SK-N-SH treated with all-trans-retinoic acid at 6 μM for 48 hours (cell line): Measurements from ENCODE around the gene TRIM46.

Experiments
- ATAC-seq: fragments of 200-7000 bp; cut with Tn5 transposase; 3 replicates; pipeline ENCODE4 v1.9.1; 2020; ENCODE audit warnings: mild to moderate bottlenecking, moderate library complexity
- ARNTL ChIP-seq: fragments of 450-650 bp; formaldehyde crosslinking; IDR thresholded peaks from 2 replicates; pipeline ENCODE4 v1.5.0; 2020; ENCODE audit warnings: low read depth, mild to moderate bottlenecking, moderate library complexity, borderline replicate concordance
- BACH2 ChIP-seq: fragments of 250-450 bp; sonication (Bioruptor Pico); IDR thresholded peaks from 2 replicates; pipeline ENCODE4 v1.9.0; 2021; ENCODE audit warnings: mild to moderate bottlenecking, borderline replicate concordance
- CREB5 ChIP-seq: fragments of 250-450 bp; sonication (Bioruptor Pico); IDR thresholded peaks from 2 replicates; pipeline ENCODE4 v1.5.1; 2020; ENCODE audit warnings: low read depth, mild to moderate bottlenecking, moderate library complexity
- CSDC2 ChIP-seq: fragments of 250-450 bp; sonication (Bioruptor Pico); IDR thresholded peaks from 2 replicates; pipeline ENCODE4 v1.5.0; 2020; ENCODE audit warnings: mild to moderate bottlenecking, moderate library complexity
- ESRRG ChIP-seq: fragments of 250-450 bp; sonication (Bioruptor Pico); IDR thresholded peaks from 2 replicates; pipeline ENCODE4 v1.6.1; 2021; ENCODE audit warnings: mild to moderate bottlenecking
- ISL1 ChIP-seq: fragments of 250-450 bp; sonication (Bioruptor Pico); IDR thresholded peaks from 2 replicates; pipeline ENCODE4 v2.1.2; 2022; ENCODE audit warnings: mild to moderate bottlenecking, moderate library complexity
- OSR1 ChIP-seq: fragments of 250-450 bp; sonication (Bioruptor Pico); IDR thresholded peaks from 2 replicates; pipeline ENCODE4 v1.8.0; 2022; ENCODE audit warnings: moderate library complexity, mild to moderate bottlenecking, inconsistent platforms
- PATZ1 ChIP-seq: fragments of 250-450 bp; sonication (Bioruptor Pico); IDR thresholded peaks from 2 replicates; pipeline ENCODE4 v1.8.0; 2020; ENCODE audit warnings: mild to moderate bottlenecking, moderate library complexity, borderline replicate concordance
- POU6F1 ChIP-seq: fragments of 250-450 bp; sonication (Bioruptor Pico); IDR thresholded peaks from 2 replicates; pipeline ENCODE4 v1.8.0; 2021; ENCODE audit warnings: low read depth, mild to moderate bottlenecking, moderate library complexity, borderline replicate concordance
- TCF4 ChIP-seq: fragments of 250-450 bp; sonication (Bioruptor Pico); IDR thresholded peaks from 2 replicates; pipeline ENCODE4 v1.8.0; 2021; ENCODE audit warnings: mild to moderate bottlenecking, moderate library complexity, borderline replicate concordance
- TOX ChIP-seq: fragments of 250-450 bp; sonication (Bioruptor Pico); IDR thresholded peaks from 2 replicates; pipeline ENCODE4 v1.8.0; 2021; ENCODE audit warnings: mild to moderate bottlenecking, moderate library complexity, borderline replicate concordance
- TSHZ2 ChIP-seq: fragments of 250-450 bp; sonication (Bioruptor Pico); IDR thresholded peaks from 2 replicates; pipeline ENCODE4 v1.5.0; 2020; ENCODE audit warnings: mild to moderate bottlenecking, moderate library complexity
- ZFP3 ChIP-seq: fragments of 250-450 bp; sonication (Bioruptor Pico); IDR thresholded peaks from 2 replicates; pipeline ENCODE4 v1.5.0; 2020; ENCODE audit warnings: mild to moderate bottlenecking, moderate library complexity
- ZFP30 ChIP-seq: fragments of 450-650 bp; formaldehyde crosslinking; IDR thresholded peaks from 2 replicates; pipeline ENCODE4 v1.5.0; 2022; ENCODE audit warnings: mild to moderate bottlenecking, moderate library complexity
- ZNF565 ChIP-seq: fragments of 450-650 bp; formaldehyde crosslinking; conservative IDR thresholded peaks from 2 replicates; pipeline ENCODE4 v1.5.0; 2020; ENCODE audit warnings: low read depth, mild to moderate bottlenecking, moderate library complexity
- ZNF70 ChIP-seq: fragments of 450-650 bp; formaldehyde crosslinking; IDR thresholded peaks from 2 replicates; pipeline ENCODE4 v1.5.0; 2020; ENCODE audit warnings: mild to moderate bottlenecking, moderate library complexity
- ZNF8 ChIP-seq: fragments of 450-650 bp; formaldehyde crosslinking; IDR thresholded peaks from 2 replicates; pipeline ENCODE4 v1.5.0; 2020; ENCODE audit warnings: mild to moderate bottlenecking, moderate library complexity

The TRIM46 gene

GRCh38 chr1:155173478-155174323, at the start of gene TRIM46:
TRIM46 (plus strand) TSS chr1:155173849; CDS start chr1:155173967, 118 bp downstream.
- ATAC-seq: peak; percentile 43
- no peak for TF ChIP-seq ZNF8 (CRISPR knock-in tag)
- TF ChIP-seq ZNF70 (CRISPR knock-in tag): no peak
- no peak for TF ChIP-seq POU6F1 (CRISPR knock-in tag)
- no peak for TF ChIP-seq ESRRG (CRISPR knock-in tag)
- no peak for TF ChIP-seq OSR1 (CRISPR knock-in tag)
- no peak for TF ChIP-seq TCF4 (CRISPR knock-in tag)
- no peak for TF ChIP-seq PATZ1 (CRISPR knock-in tag)
- no peak for TF ChIP-seq ISL1 (CRISPR knock-in tag)
- TF ChIP-seq ZNF565 (CRISPR knock-in tag): no peak
- no peak for TF ChIP-seq TOX (CRISPR knock-in tag)
- no peak for TF ChIP-seq ARNTL (CRISPR knock-in tag)
- no peak for TF ChIP-seq TSHZ2
- TF ChIP-seq, all 23 proteins: peak for 0

- ATAC-seq: no peak
- TF ChIP-seq ZFP3 (CRISPR knock-in tag): no peak
- no peak for TF ChIP-seq ISL1 (CRISPR knock-in tag)
- no peak for TF ChIP-seq ARNTL (CRISPR knock-in tag)
- no peak for TF ChIP-seq ZFP30 (CRISPR knock-in tag)
- TF ChIP-seq ESRRG (CRISPR knock-in tag): no peak
- TF ChIP-seq POU6F1 (CRISPR knock-in tag): no peak
- no peak for TF ChIP-seq ZNF8 (CRISPR knock-in tag)
- no peak for TF ChIP-seq TCF4 (CRISPR knock-in tag)
- no peak for TF ChIP-seq TOX (CRISPR knock-in tag)
- no peak for TF ChIP-seq ZNF565 (CRISPR knock-in tag)
- TF ChIP-seq TSHZ2: no peak
- TF ChIP-seq ZNF70 (CRISPR knock-in tag): no peak
- TF ChIP-seq PATZ1 (CRISPR knock-in tag): no peak
- no peak for TF ChIP-seq BACH2
- no peak for TF ChIP-seq CSDC2 (CRISPR knock-in tag)
- TF ChIP-seq CREB5: no peak
Measured at GRCh38 chr1:155124503-155125463, 48.9 kb upstream of the TRIM46 start.
